Stimulated activated CD4-positive, alpha-beta T cell treated with anti-CD3 and anti-CD28 coated beads, Interleukin-1b, Interleukin-23, amount 100 ng/mL, for 48 hours (primary cell): Measurements from ENCODE around the gene SLC5A12.

Experiments used
- DNase-seq: peaks from one replicate; pipeline ENCODE4 v3.0.0-alpha.2; 2020

SLC5A12 gene

GRCh38 chr11:26719289-26719973 is 2.4 kb downstream of the SLC5A12 start:
- DNase-seq: no peak

GRCh38 chr11:26717771-26718170 is 4.1 kb downstream of the SLC5A12 start:
- DNase-seq: no peak

DNA sequence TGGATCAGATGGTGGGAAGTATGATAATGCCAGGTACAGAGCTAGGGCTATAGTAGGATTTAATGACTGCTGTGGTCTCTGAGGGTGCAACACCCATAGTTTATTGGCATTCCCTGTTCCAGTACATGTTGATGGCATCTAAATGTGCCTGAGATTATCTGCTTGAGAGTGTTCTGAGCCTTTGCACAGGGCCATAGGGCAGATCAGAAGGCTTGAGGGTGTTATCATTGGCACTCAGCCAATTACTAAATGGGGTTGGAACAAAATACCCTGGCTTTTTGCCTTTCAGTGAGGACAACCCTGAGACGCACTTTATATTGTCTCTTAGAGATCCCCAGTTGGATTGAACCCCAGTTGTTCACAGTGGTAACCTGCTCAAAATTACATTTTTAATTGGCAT is 6.7 kb downstream of the SLC5A12 start:
- no peak for DNase-seq

DNA sequence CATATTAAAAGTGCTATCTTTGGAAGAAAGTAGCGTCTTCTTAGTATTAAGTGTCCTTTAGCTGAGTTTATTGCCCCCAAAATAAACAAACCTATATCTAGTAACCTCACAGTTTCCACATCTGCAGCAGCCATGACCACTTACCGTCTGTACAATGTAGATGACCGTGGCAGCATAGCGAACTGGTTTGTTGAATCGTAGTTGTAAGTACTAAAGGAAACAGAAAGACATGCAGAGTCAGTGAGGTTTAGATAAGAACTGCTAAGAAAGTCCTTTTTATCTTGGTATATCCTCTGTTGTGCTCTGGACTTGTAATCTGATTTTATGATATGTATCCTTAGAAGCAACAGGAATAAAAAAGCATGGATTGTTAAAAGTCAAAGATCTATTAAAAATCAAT is 9.4 kb downstream of the SLC5A12 start:
- DNase-seq: no peak

DNA sequence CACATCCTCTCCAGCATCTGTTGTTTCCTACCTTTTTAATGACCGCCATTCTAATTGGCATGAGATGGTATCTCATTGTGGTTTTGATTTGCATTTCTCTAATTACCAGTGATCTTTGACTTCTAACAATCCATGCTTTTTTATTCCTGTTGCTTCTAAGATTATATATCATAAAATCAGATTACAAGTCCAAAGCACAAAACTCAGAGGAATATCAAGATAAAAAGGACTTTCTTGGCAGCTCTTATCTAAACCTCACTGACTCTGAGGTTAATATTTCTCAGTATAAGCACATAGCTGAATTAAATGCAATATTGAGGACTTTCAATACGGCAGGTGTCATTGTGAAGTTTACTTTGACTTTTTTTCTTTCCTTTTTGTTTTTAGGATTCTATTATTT is 11.4 kb downstream of the SLC5A12 start:
- DNase-seq: no peak

GRCh38 chr11:26708736-26709456 is 13.0 kb downstream of the SLC5A12 start:
- no peak for DNase-seq

DNA sequence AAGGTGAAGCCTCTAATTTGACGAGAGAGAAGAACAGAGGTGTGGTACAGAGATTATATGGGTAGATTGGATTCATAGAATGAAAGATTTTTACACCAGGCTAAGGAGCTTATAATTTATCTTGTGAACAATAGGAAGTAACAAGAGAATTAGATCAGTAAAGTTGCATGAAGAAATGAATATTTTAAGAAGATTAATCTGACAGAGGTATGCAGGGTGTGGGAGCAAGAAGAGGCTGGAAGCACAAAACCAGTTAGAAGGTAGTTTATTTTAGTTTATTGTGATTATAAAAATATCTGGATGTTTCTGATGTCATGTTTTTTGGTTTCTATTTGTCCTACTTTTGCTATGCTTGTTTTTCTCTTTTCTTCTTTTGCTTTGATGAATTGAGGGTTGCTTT is 15.7 kb downstream of the SLC5A12 start:
- DNase-seq: no peak

DNA sequence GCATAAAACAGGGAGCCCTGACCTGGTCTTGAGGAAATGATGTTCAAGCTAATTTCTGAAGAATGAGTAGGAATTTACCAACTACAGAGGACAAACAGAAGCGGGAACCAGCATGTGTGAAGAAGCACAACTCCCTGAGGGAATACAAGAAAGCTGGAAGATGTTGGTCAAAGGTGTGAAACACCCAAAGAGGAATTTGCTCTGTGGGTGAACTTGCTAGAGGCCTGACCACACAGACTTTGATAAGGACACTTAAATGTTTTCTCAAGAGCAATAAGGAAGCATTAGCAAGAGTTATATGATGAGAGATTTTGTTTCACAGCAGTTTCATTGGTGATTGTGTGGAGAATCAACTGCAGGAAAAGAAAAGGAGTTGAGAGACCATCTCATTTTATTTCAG is 17.6 kb downstream of the SLC5A12 start:
- DNase-seq: no peak

DNA sequence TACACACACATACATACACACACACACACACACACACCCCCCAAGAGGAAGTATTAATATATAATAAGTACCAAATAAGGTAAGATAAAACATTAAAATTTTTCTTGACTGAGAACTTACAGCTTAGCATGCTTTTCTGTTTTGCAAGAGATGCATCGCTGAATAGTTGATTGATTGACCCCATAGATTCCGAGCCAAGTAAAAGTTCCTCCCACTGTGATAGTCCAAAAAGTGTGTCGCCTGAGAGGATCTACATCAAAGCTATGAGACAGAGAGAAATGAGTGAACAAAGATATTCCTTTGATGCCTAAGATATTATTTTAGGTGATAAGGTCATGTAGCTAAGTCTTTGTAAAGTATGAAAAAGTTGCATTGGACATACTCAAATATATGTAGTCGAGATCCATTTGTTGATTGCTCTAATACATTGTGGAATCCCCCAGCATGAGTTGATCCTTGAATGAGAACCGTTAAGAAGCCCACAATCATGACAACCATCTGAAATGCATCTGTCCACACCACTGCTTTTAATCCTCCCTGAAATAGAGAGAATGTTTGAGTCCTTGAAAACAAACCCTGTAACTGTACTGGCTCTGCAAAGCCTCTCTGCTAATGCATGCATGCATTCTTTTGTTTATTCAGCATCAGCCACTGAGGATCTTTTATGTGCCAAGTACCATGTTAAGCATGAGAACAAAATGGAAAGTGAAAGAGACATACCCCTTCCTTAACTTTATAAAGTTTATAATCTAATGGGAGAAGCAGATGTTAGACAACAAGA is 18.3 kb downstream of the SLC5A12 start:
- DNase-seq: no peak

DNA sequence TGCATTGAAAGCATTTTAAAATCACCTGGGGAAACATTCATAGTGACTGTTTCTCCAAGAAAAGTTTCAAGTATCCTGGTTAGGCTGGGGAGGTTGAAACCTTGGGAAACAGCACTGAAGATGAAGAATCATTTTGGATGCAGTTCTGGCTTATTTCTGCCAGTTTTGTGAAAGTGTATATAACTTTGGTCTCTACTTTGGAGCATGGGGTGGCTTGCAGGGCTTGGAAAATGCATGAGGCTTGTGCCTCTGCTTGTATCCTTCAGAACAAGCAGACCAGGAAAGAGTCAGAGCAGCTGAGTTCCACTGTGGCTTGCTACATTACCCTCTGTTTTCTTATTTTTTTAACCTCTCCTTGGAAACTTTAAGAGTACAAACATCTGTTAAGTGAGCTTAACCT is 19.5 kb downstream of the SLC5A12 start:
- DNase-seq: no peak

- DNase-seq: no peak
Observed at GRCh38 chr11:26700574-26701235, 21.2 kb downstream of the SLC5A12 start.

DNA sequence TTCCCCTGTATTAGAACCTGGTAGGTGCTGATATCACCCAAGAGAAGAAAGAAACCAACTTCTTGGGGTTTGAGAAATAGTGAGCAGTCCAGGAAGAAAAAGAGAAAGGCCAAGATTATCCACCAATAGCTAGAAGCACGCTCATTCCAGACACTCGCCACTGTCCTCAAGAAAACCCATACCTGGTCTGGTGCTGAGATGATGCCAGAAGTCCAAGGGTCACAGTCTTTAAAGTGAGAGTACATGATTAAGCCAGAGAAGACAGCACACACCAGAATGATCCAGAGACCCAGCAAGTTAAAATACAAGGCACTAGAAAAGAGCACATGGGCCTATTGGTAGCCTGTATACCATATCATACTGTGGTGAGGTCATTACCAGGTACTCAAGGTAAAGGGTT is 23.6 kb downstream of the SLC5A12 start:
- no peak for DNase-seq

DNA sequence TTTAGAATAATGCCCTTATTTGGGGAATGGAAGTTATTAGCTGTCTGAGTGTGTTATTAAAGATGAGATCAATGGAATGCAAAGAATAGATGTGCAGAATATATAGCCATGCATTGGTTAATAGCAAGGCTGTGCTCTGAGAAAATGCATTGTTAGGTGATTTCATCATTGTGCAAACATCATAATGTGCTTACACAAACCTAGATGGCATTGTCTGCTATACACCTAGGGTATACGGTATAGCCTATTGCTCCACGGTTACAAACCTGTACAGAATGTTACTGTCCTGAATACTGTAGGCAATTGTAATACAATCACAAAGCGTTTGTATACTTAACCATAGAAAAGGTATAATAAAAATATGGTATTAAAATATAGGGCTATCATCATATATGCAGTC is 25.5 kb downstream of the SLC5A12 start:
- no peak for DNase-seq

DNA sequence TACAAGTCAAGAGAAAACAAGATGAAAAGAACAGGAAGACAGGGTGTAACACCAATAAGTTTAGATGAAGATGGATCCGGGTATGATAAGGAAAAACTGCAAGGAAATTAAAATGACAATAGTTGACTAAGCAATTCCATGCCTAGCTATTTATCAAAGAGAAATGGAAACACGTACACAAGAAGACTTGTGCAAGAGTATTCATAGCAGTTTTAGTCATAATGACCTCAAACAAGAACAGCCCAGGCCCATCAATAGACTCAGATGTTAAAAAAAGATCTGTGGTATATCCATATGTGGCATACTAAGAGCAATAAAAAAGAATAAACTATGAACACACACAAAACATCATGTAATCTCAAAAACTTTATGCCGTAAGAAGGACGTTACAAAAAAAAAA is 33.2 kb downstream of the SLC5A12 start:
- no peak for DNase-seq

- DNase-seq: no peak
Observed at GRCh38 chr11:26687351-26687750, 34.5 kb downstream of the SLC5A12 start.

- no peak for DNase-seq
Observed at GRCh38 chr11:26677566-26677965, 44.3 kb downstream of the SLC5A12 start.

DNA sequence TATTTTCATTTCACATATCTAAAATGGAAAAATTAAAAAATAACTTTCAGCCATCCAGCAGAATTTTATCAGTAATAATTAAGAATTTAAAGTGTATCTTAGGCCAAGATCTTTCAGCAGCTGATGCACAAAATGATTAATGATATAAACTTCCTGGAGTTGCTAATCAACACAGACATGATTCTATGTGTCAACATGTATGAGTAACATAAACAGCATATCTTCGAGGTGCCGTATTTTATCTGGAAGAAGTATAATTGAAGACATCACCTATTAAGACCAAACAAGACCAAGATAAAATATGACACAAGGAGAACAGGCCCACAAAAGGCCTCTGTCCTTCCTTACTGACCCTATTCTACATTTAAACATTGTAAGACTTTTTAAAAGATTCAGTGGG is 45.2 kb downstream of the SLC5A12 start:
- no peak for DNase-seq

- no peak for DNase-seq
Observed at GRCh38 chr11:26675233-26675928, 46.5 kb downstream of the SLC5A12 start.

DNA sequence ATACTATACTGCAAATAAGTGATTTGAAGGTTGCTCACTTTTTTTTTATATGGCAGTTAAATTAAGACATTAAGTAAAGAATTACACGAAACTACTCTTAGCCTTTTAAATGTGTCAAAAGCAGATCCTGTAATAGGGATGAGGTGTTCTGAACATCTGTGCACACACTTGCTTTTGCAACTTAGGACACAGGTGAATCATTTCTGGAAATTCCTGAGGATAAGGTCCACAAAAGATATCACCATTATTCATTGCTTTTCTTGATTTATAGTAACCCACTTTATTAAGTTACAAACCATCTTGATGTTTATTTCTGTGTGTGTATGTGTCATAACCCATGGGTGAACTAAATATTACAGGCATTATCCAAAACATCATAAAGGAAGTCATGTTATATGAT is 55.9 kb downstream of the SLC5A12 start:
- DNase-seq: no peak

- no peak for DNase-seq
Observed at GRCh38 chr11:26665036-26665435, 56.8 kb downstream of the SLC5A12 start.

GRCh38 chr11:26662916-26663315 is 58.9 kb downstream of the SLC5A12 start:
- DNase-seq: no peak

- DNase-seq: no peak
Observed at GRCh38 chr11:26655287-26655686, 66.6 kb downstream of the SLC5A12 start.

GRCh38 chr11:26651916-26652315 is 69.9 kb downstream of the SLC5A12 start:
- no peak for DNase-seq
